ENCODE results near the gene ATAD2B. TPM values are rescaled to one million over a fixed set of nuclear protein-coding genes. Genes with fewer than 3 reads are reported as not detected.
"Not testable (repeated sequence)": the region's sequence is repeated elsewhere in the genome, so short reads cannot be mapped to it uniquely, and the experiment has no call there.

Gene ATAD2B
- polyA plus RNA-seq (2011; rRNA removed) (1.5 and 2.9 TPM in 2 replicates), polyA minus RNA-seq (2011; rRNA and poly(A)+ RNA removed) (6.1 and 7.0 TPM in 2 replicates)

DNA sequence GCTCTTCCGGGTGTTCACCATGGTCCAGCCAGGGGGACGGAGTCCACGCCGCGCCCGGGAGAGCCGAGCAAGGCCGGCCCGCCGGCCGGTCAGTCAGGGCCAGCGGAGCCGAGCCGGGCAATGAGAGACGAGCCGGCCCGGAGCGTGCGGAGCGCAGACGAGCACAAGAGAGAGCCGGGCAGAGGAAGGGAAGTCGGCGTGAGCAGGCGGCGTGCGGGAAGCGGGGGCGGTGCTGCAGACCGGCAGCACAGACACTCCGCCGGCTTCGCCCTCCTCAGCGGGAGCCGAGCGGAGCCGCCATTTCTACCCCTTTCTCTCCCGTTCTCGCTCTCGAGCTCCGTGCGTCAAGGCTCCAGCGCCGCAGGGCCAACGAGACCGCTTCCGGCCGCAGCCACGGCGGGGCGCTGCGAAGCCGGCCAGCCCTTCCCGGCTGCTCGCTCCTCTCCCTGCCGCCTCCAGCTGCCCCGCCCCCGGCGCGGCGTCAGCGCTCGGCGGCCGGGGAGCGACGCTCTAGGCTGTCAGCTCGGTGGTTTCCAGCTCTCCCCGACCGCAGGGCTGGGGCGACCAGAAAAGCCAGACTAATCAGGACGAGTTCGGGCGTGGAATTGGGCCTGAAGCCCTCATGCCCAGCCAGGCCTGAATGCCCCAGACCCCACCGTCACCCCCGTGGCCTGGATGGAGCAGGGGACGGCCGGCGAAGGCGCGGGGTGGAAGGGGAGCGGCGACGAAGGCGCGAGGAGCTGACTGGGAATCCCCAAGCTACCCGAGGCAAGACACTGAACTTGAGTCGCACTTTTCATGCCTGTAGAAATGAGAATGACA, at the start of gene ATAD2B:
Gene ATAD2B (minus strand): TSS at position 374 of the 822 bp plus-strand sequence. CDS start 353 bp downstream, at position 21.
- peak; percentile 72 for DNase-seq (ENCODE audit: low read depth)
- TF ChIP-seq, protein P1, sequence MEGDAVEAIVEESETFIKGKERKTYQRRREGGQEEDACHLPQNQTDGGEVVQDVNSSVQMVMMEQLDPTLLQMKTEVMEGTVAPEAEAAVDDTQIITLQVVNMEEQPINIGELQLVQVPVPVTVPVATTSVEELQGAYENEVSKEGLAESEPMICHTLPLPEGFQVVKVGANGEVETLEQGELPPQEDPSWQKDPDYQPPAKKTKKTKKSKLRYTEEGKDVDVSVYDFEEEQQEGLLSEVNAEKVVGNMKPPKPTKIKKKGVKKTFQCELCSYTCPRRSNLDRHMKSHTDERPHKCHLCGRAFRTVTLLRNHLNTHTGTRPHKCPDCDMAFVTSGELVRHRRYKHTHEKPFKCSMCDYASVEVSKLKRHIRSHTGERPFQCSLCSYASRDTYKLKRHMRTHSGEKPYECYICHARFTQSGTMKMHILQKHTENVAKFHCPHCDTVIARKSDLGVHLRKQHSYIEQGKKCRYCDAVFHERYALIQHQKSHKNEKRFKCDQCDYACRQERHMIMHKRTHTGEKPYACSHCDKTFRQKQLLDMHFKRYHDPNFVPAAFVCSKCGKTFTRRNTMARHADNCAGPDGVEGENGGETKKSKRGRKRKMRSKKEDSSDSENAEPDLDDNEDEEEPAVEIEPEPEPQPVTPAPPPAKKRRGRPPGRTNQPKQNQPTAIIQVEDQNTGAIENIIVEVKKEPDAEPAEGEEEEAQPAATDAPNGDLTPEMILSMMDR (IDR thresholded peaks at IDR 0.05; ENCODE audit: insufficient read depth, low read depth, low read length): peak; percentile 75
- Histone ChIP-seq H3K36me3 (ENCODE audit: control insufficient read depth, insufficient read depth, low read length) (no peaks in the 10 kb centered on the region), H3K4me3 (ENCODE audit: low read depth, low read length) (peak within 1 kb of the TSS; percentile 75), H3K27me3 (ENCODE audit: control insufficient read depth, insufficient read depth, low read length) (no peaks in the 10 kb centered on the region)
- ChIA-PET POLR2A (interaction anchor here (0.7 to 1.5 kb wide), 7 partner anchors 14 to 157 kb away, joined by 3 to 14 read pairs (median 5); partner anchors contain the start of genes TP53I3, UBXN2A and WDCP), CTCF (interaction anchor here (0.6 to 4.8 kb wide), 34 partner anchors 10 to 996 kb away, joined by 3 to 44 read pairs (median 4); partner anchors contain the start of genes MFSD2B, SF3B6, TP53I3 and UBXN2A)

DNA sequence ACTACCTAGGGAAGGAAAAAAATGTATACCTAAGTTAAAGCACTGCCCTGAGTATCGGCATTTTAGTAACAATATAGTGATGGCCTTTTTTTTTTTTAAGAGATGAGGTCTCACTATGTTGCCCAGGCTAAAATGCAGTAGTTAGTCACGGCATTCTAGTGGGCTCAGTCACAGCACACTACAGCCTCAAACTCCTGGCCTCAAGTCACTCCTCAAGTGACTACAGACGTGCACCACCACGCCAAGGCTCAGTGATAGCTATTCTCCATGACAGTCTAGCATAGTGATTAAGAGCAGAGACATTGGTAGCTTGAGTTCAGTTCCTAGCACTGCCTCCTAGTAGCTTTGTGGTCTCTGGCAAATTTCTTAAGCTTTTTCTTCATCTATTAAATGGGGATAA, 40.9 kb upstream of the ATAD2B start:
- no peak for DNase-seq (ENCODE audit: low read depth)
- H3K4me3 ChIP-seq (ENCODE audit: low read depth, low read length): no peak overlapping the region
- H3K27me3 ChIP-seq (ENCODE audit: control insufficient read depth, insufficient read depth, low read length): no peaks in the 10 kb centered on the region
- ChIA-PET POLR2A (no interaction called here), CTCF (no interaction called here)
- H3K36me3 ChIP-seq (ENCODE audit: control insufficient read depth, insufficient read depth, low read length): peaks cover 1% of the 10 kb centered on the region; the same call in 1 of the 2 replicates
- TF ChIP-seq, protein P1 (IDR thresholded peaks at IDR 0.05; ENCODE audit: insufficient read depth, low read depth, low read length): no peak

DNA sequence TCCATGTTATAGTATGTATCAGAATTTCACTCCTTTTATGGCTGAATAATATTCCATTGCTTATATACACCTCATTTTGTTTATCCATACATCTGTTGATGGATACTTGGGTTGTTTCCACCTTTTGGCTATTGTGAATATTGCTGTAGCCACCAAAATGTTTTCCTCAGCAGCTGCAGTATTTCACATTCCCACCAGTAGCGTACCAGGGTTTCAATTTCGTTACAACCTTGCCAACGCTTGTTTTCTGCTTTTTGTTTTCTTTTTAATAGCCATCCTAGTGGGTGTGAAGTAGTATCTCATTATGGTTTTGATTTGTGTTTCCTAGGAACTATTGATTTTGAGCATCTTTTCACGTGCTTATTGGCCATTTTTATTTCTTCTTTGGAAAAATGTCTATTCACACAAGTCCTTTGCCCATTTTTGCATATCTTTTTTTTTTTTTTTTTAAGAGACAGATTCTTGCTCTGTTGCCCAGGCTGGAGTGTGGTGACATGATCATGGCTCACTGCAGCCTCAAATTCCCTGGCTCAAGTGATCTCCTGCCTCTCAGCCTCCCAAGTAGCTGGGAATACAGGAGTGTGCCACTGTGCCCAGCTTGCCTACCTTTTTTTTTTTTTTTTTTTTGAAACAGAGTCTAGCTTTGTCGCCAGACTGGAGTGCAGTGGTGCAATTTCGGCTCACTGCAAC, 27.5 kb upstream of the ATAD2B start:
- DNase-seq (ENCODE audit: low read depth): no peak
- Histone ChIP-seq H3K36me3 (ENCODE audit: control insufficient read depth, insufficient read depth, low read length) (no peaks in the 10 kb centered on the region), H3K4me3 (ENCODE audit: low read depth, low read length) (no peak overlapping the region), H3K27me3 (ENCODE audit: control insufficient read depth, insufficient read depth, low read length) (no peaks in the 10 kb centered on the region)
- TF ChIP-seq, protein P1 (IDR thresholded peaks at IDR 0.05; ENCODE audit: insufficient read depth, low read depth, low read length): no peak
- CTCF ChIA-PET: no interaction called here
- POLR2A ChIA-PET: no interaction called here

DNA sequence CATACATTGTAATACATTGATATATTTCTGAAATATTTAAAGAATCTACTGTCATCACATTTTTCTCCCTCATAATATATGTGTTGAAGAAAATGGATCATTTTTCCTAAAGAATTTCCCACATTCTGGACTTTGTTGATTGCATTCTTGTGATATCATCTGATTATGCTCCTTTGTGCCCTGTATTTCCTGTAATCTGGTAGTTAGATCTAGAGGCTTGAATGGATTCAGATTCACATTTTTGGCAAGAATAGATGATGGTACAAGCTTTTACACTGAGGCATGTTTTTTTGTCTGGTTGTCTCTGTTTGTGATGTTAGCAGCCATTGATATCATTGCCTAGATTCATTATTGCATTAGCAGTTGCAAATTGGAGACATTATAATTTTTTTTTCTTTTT, 26.7 kb upstream of the ATAD2B start:
- DNase-seq (ENCODE audit: low read depth): no peak
- H3K4me3 ChIP-seq (ENCODE audit: low read depth, low read length): no peak overlapping the region
- no peaks in the 10 kb centered on the region for H3K36me3 ChIP-seq (ENCODE audit: control insufficient read depth, insufficient read depth, low read length)
- no peaks in the 10 kb centered on the region for H3K27me3 ChIP-seq (ENCODE audit: control insufficient read depth, insufficient read depth, low read length)
- TF ChIP-seq, protein P1 (IDR thresholded peaks at IDR 0.05; ENCODE audit: insufficient read depth, low read depth, low read length): no peak
- ChIA-PET POLR2A (no interaction called here), CTCF (no interaction called here)

DNA sequence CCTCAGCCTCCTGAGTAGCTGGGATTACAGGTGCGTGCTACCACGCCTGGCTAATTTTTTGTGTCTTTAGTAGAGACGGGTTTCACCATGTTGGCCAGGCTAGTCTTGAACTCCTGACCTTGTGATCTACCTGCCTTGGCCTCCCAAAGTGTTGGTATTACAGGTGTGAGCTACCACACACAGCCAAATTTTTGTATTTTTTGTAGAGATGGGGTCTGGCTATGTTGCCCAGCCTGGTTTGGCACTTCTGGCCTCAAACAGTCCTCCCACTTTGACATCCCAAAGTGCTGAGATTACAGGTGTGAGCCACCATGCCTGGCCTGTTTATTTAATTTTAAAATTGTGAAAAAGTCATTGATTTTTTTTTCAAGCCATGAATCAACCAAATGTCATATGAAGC, 25.6 kb upstream of the ATAD2B start:
- H3K27me3 ChIP-seq (ENCODE audit: control insufficient read depth, insufficient read depth, low read length); DNase-seq (ENCODE audit: low read depth); POLR2A ChIA-PET; H3K4me3 ChIP-seq (ENCODE audit: low read depth, low read length); H3K36me3 ChIP-seq (ENCODE audit: control insufficient read depth, insufficient read depth, low read length); CTCF ChIA-PET: not testable (repeated sequence)
